Epithelial cell of esophagus (primary cell): ENCODE results near the gene MEDAG.
A peak's percentile ranks its signal among the peaks of the same experiment; 100 is the strongest.
"Not testable (repeated sequence)": the region's sequence is repeated elsewhere in the genome, so short reads cannot be mapped to it uniquely, and the experiment has no call there.

Source experiments
- DNase-seq: peaks from one replicate; pipeline ENCODE4 v3.0.0; 2010; ENCODE audit warnings: low read depth
- H3K4me3 ChIP-seq: 2 replicates; pipeline ENCODE4 v1.5.1; 2011; ENCODE audit warnings: mild to moderate bottlenecking, low read length, control low read depth
- CTCF ChIP-seq: IDR thresholded peaks from 2 replicates; pipeline ENCODE4 v1.5.1; 2011; ENCODE audit warnings: low read depth, mild to moderate bottlenecking, low read length, control low read depth, inconsistent platforms; ENCODE audit not compliant: insufficient read depth; ENCODE audit errors: missing control alignments

The MEDAG gene

GRCh38 chr13:30920162-30920909 is 14.3 kb downstream of the MEDAG start:
- no peak overlapping the region for H3K4me3 ChIP-seq
- TF ChIP-seq CTCF, result no peak
- DNase-seq, result no peak

DNA sequence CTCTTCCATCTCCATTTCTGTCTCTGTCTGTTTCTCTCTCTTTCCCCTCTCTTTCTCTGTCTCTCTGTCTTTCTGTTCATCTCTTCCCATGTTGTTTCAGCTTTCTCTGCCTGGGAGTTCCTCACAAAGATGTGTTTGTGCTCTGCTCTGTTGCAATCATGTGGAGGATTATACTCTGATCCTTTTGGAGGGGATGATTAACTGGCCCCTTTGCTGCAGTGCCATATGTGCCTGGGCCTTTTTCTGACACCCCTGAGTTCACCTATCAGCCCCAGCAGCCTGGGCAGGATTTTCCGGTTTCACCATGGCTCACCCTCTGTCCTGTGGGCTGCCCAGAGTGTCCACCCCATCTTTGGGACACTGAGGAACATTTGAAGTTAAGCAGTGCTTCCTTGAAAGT is 17.3 kb downstream of the MEDAG start:
- DNase-seq, result peak; percentile 28
- TF ChIP-seq CTCF, result no peak
- H3K4me3 ChIP-seq, result no peak overlapping the region

GRCh38 chr13:30924721-30925120 is 18.6 kb downstream of the MEDAG start:
- H3K4me3 ChIP-seq, result no peak overlapping the region
- no peak for TF ChIP-seq CTCF
- DNase-seq, result no peak

DNA sequence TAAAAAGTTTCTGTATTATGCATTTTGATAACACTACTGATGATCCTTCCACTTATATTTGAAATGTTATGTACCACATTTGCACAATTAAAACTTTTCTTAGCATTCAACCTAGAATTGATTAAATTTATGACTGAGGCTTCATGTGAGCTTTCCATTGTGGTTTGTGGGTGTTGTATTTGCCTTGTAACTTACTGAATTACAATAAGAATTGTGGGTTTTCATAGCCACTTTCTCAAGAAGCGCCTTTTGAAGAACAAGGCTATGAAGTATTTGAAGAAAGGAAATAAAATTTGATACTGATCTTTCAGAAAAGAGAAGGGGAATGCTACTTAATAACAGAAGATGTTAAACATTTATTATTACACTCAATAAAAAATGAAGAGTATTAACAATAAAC is 19.4 kb downstream of the MEDAG start:
- TF ChIP-seq CTCF, result no peak
- no peak overlapping the region for H3K4me3 ChIP-seq
- DNase-seq, result no peak

DNA sequence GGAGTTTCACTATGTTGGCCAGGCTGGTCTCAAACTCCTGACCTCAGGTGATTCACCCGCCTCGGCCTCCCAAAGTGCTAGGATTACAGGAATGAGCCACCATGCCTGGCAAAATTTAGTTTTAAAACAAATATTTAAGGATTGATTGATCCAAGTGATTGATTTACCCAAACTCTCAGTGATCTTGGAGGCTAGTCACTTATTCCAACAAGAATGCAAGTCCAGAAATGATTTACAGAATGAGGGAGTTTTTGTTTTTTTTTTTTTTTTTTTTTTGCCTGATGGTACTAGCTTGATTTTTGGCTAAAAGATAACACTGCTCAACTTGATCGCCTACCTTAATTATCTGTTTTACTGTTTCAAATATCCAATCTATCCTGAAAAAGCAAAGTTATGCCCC is 20.7 kb downstream of the MEDAG start:
- no peak overlapping the region for H3K4me3 ChIP-seq
- no peak for DNase-seq
- TF ChIP-seq CTCF, result no peak

DNA sequence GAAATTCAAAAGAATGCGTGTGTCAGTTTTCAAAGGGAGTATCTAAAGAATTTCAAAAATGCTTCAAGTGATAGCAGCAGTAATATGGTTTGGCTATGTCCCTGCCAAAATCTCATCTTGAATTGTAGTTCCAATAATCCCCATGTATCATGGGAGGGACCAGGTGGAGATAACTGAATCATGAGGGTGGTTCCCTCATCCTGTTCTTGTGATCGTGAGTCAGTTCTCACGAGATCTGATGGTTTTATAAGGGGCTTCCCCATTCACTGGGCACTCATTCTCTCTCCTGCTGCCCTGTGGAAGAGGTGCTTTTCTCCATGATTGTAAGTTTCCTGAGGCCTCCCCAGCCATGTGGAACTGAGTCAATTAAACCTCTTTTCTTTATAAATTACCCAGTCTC is 21.1 kb downstream of the MEDAG start:
- H3K4me3 ChIP-seq, result not testable (repeated sequence)
- DNase-seq, result peak; percentile 58

- no peak overlapping the region for H3K4me3 ChIP-seq
- no peak for TF ChIP-seq CTCF
- peak; percentile 84 for DNase-seq
Observed at GRCh38 chr13:30927595-30927994, 21.5 kb downstream of the MEDAG start.
